Spinal cord (tissue), 10 donors: ENCODE measurements around the gene HCK. TPM values are rescaled to one million over a fixed set of nuclear protein-coding genes. Genes with fewer than 3 reads are reported as not detected.

Experiments
- DNase-seq, 6 donors: peaks; one replicate each; pipeline versions ENCODE4 v3.0.0 to v3.0.0-alpha.2; 2013 to 2015; ENCODE audit warnings: low spot score in 6 of 6, low read depth in 4 of 6
- H3K27ac ChIP-seq: one replicate; pipeline ENCODE4 v1.5.1; 2013; ENCODE audit warnings: low read depth, low read length, control low read depth
- H3K27me3 ChIP-seq: one replicate; pipeline ENCODE4 v1.6.1; 2013; ENCODE audit warnings: low read length; ENCODE audit not compliant: control insufficient read depth, insufficient read depth
- H3K36me3 ChIP-seq: one replicate; pipeline ENCODE4 v1.6.1; 2013; ENCODE audit warnings: low read length; ENCODE audit not compliant: control insufficient read depth, insufficient read depth
- H3K4me1 ChIP-seq: one replicate; pipeline ENCODE4 v1.6.1; 2013; ENCODE audit warnings: low read length; ENCODE audit not compliant: control insufficient read depth, insufficient read depth
- H3K4me3 ChIP-seq: one replicate; pipeline ENCODE4 v1.5.1; 2013; ENCODE audit warnings: low read depth, low read length, control low read depth
- H3K9me3 ChIP-seq: one replicate; pipeline ENCODE4 v1.6.1; 2013; ENCODE audit warnings: low read length; ENCODE audit not compliant: control insufficient read depth, insufficient read depth
- WGBS: methylation state at CpG from one replicate; pipeline ENCODE4 v1.1.5; 2013; ENCODE audit warnings: missing lambda C conversion rate; ENCODE audit not compliant: insufficient coverage; 5-methylcytosine and 5-hydroxymethylcytosine counted together
- long read RNA-seq, 4 donors: transcript quantifications; one replicate each; lab custom pipeline, GENCODE V29; 2026
- polyA plus RNA-seq, 2 donors: library from polyadenylated mRNA; unstranded; fragments of 120-200 nt; gene quantifications; one replicate each; pipeline ENCODE4 v1.2.1, GENCODE V29; 2013; ENCODE audit not compliant: insufficient read length in 2 of 2
- total RNA-seq, 2 donors: library from RNA; depleted of rRNA in 1 of 2; stranded (reverse); fragments of 120-200 nt in 1 of 2; fragments of >200 nt in 1 of 2; gene quantifications; one replicate each; pipeline versions ENCODE4 v1.2.3 to v1.2.4, GENCODE V29; 2013 to 2014
- donor health status: healthy.

The HCK gene
- total RNA-seq, result 10 to 100 TPM in 1 of 2 donors, 1 to 10 TPM in 1; 9.1 to 12.4 TPM
- polyA plus RNA-seq, result 1 to 10 TPM; 5.1 to 6.9 TPM
- long read RNA-seq, donor 1, partial matches to known transcripts, result 0 of 1 reads
- long read RNA-seq, donor 1, other reads (novel, unspliced or antisense), result 0 of 1 reads
- long read RNA-seq, donor 2, partial matches to known transcripts, result 0 of 1 reads
- long read RNA-seq, donor 2, other reads (novel, unspliced or antisense), result 0 of 1 reads
- long read RNA-seq, donor 3, partial matches to known transcripts, result 0 of 1 reads
- long read RNA-seq, donor 3, other reads (novel, unspliced or antisense), result 0 of 1 reads
- long read RNA-seq, donor 4, partial matches to known transcripts, result 0 of 1 reads
- long read RNA-seq, donor 4, other reads (novel, unspliced or antisense), result 0 of 1 reads

GRCh38 chr20:32052090-32052777, at the start of gene HCK:
Gene HCK, plus strand, starts transcription at chr20:32052242.
- WGBS, result under 1% methylated on average over 52 of the region's 58 CpGs
- H3K27ac ChIP-seq, result no peak within 1 kb of the TSS
- peak within 1 kb of the TSS; percentile 16 for H3K4me3 ChIP-seq
- no peaks in the 10 kb centered on the region for H3K36me3 ChIP-seq
- peaks cover 11% of the 10 kb centered on the region for H3K4me1 ChIP-seq
- DNase-seq, result no peak
- no peaks in the 10 kb centered on the region for H3K9me3 ChIP-seq
- peaks cover 51% of the 10 kb centered on the region for H3K27me3 ChIP-seq

GRCh38 chr20:32003325-32003724, 48.7 kb upstream of the HCK start:
- no peaks in the 10 kb centered on the region for H3K27me3 ChIP-seq
- no peak for DNase-seq
- H3K4me1 ChIP-seq, result peaks cover 10% of the 10 kb centered on the region
- H3K27ac ChIP-seq, result no peak overlapping the region
- H3K4me3 ChIP-seq, result no peak overlapping the region
- WGBS, result 45% methylated on average over 2 of the region's 2 CpGs
- peaks cover 6% of the 10 kb centered on the region for H3K36me3 ChIP-seq
- H3K9me3 ChIP-seq, result no peaks in the 10 kb centered on the region

- Histone ChIP-seq H3K4me3 (no peak overlapping the region), H3K27ac (no peak overlapping the region), H3K9me3 (no peaks in the 10 kb centered on the region), H3K36me3 (peaks cover 3% of the 10 kb centered on the region), H3K4me1 (peaks cover 10% of the 10 kb centered on the region), H3K27me3 (no peaks in the 10 kb centered on the region)
- peak in 1 of 6 donors; percentile 37 for DNase-seq
Measured at GRCh38 chr20:32004963-32005362, 47.1 kb upstream of the HCK start.

- H3K4me1 ChIP-seq, result peaks cover 10% of the 10 kb centered on the region
- no peak overlapping the region for H3K4me3 ChIP-seq
- 80% methylated on average over 3 of the region's 5 CpGs for WGBS
- H3K27me3 ChIP-seq, result no peaks in the 10 kb centered on the region
- H3K36me3 ChIP-seq, result peaks cover 2% of the 10 kb centered on the region
- no peak for DNase-seq
- no peak overlapping the region for H3K27ac ChIP-seq
- H3K9me3 ChIP-seq, result no peaks in the 10 kb centered on the region
Measured at GRCh38 chr20:32006053-32006452, 46.0 kb upstream of the HCK start.

GRCh38 chr20:32006841-32007786, 44.9 kb upstream of the HCK start:
- no peak overlapping the region for H3K27ac ChIP-seq
- H3K4me1 ChIP-seq, result peaks cover 10% of the 10 kb centered on the region
- 55% methylated on average over 3 of the region's 8 CpGs for WGBS
- H3K27me3 ChIP-seq, result no peaks in the 10 kb centered on the region
- peak in 1 of 6 donors; percentile 69 for DNase-seq
- H3K36me3 ChIP-seq, result peaks cover 2% of the 10 kb centered on the region
- H3K4me3 ChIP-seq, result no peak overlapping the region
- H3K9me3 ChIP-seq, result no peaks in the 10 kb centered on the region

GRCh38 chr20:32007787-32008616, 44.0 kb upstream of the HCK start:
- Histone ChIP-seq H3K27ac (no peak overlapping the region), H3K4me1 (peaks cover 10% of the 10 kb centered on the region), H3K9me3 (no peaks in the 10 kb centered on the region), H3K4me3 (no peak overlapping the region), H3K27me3 (no peaks in the 10 kb centered on the region), H3K36me3 (peaks cover 2% of the 10 kb centered on the region)
- no peak for DNase-seq
- 52% methylated on average over 7 of the region's 10 CpGs for WGBS

GRCh38 chr20:32009564-32009963, 42.5 kb upstream of the HCK start:
- Histone ChIP-seq H3K36me3 (no peaks in the 10 kb centered on the region), H3K4me1 (peaks cover 10% of the 10 kb centered on the region), H3K27me3 (no peaks in the 10 kb centered on the region), H3K27ac (no peak overlapping the region), H3K4me3 (no peak overlapping the region), H3K9me3 (no peaks in the 10 kb centered on the region)
- DNase-seq, result no peak
- WGBS, result 100% methylated on average over 4 of the region's 7 CpGs

GRCh38 chr20:32010101-32010500, 41.9 kb upstream of the HCK start, which contains the start of gene CCM2L:
Gene CCM2L, plus strand, starts transcription at chr20:32010438. Its CDS starts 17 bp downstream, at chr20:32010455.
- peaks cover 3% of the 10 kb centered on the region for H3K36me3 ChIP-seq
- H3K27me3 ChIP-seq, result no peaks in the 10 kb centered on the region
- WGBS, result 86% methylated on average over 1 of the region's 2 CpGs
- H3K4me1 ChIP-seq, result peaks cover 10% of the 10 kb centered on the region
- no peak for DNase-seq
- no peak within 1 kb of the TSS for H3K27ac ChIP-seq
- H3K4me3 ChIP-seq, result no peak within 1 kb of the TSS
- H3K9me3 ChIP-seq, result no peaks in the 10 kb centered on the region

GRCh38 chr20:32010666-32011065, 41.4 kb upstream of the HCK start:
- no peak for DNase-seq
- Histone ChIP-seq H3K9me3 (no peaks in the 10 kb centered on the region), H3K4me3 (no peak overlapping the region), H3K4me1 (peaks cover 10% of the 10 kb centered on the region), H3K27ac (no peak overlapping the region), H3K27me3 (no peaks in the 10 kb centered on the region), H3K36me3 (peaks cover 3% of the 10 kb centered on the region)
- WGBS, result 41% methylated on average over 8 of the region's 8 CpGs
